ENCODE measurements around the gene SND1.

SND1 gene

DNA sequence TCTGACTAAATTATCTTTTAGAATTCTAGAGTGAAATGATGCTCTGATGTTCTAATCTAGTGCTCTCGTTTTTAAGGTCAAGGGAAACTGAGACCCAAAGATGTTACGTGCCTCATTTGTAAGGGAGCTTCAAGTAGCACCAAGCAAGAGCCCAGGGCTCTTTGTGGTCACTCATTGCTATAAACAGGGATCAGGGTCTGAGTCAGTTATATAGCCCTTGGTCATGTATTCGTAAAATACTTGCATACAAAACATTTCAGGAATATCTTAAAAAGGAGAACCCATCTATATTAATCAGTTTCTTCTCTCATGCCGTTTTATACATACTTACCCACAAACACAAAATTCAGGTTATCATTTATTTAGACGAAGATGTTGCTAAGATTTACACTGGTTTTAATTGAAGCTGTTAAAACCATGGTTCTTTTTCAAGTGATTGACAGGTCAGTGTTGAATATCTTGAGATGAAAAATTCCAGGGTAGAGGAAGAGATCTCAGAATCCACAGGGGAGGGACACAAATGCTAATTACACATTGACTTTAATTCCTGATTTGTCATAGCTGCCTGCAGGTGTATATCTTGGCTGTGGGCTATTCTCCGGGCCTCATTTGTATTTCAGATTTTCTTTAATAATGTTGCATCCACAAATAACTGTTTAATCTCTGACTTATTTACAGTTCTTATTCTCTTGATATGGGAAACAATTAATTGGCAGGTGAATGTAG, 188.4 kb downstream of the SND1 start:
- no peak for DNase-seq

DNA sequence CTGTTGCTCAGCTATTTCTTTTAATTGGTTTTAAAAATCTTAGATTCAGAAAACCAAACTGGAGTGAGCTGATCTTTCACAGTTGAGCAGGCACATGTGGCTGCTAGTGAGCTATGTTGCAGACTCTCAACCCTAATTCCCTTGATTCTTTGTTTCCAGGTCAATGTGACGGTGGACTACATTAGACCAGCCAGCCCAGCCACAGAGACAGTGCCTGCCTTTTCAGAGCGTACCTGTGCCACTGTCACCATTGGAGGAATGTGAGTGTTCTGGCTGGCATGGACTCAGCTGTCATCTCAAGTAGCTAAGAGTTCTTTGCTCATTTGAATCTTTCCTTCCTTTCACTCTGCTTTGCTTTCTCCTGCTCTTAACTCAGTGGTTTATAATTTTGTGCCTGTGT, 192.2 kb downstream of the SND1 start:
- no peak for DNase-seq

DNA sequence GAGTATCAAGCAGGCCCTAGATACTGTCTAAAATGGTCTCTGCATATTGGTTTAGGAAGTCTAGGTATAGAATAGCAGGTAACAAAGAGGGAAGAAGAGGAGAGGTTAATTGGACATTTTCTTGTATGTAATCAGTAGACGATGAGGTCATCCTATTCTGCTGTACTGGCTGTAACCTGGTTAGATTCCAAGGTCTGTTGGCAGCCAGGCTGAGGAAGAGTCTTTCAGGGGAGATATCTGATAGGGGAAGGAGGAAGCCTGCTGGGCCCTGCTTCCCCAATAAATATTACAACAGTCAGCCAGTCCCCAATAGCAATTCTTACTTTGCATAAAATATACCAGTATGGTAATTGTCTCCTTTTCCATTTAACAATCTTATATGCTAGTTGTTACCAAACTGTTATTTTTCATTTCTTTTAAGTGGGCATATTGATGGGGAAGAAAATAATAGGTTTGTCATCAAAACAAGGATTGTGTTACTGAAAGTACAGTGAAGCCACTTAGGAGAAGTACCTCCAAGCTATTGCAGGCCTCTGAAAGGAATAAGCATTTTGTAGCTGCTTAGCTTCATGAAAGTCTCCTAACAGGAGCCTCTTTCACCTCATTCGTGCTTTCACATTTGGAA, 192.8 kb downstream of the SND1 start:
- no peak for DNase-seq

DNA sequence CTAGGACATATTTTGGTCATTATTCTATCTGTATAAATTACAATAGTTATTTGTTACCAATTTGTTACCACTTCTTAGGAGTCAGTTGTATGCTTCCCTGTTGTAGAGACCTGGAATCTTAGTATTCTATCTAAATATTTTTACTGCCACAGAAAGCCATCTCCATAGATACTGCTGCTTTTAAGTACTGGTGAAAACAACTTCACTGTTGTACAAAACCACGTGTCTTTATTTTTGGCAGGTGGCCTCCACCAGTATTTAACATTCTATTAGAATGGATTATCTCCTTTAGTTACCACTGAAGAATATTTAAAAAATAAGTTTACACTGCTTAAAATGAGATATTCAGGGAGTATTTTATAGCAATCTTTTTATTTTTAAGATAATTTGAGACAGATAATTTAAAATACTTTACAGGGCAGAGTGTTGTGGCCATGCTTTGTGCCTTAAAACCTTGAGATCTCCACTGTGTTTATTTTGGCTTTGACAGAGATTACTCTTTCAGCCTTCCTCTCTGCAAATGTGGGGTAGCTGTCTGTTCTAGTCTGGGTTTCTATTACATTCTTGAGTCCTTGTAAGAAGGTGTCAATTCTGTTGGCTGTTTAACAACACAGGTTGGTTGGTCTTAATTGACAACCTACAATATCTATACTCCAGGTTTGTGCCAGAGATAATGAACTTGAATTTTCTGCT, 193.7 kb downstream of the SND1 start:
- no peak for DNase-seq

DNA sequence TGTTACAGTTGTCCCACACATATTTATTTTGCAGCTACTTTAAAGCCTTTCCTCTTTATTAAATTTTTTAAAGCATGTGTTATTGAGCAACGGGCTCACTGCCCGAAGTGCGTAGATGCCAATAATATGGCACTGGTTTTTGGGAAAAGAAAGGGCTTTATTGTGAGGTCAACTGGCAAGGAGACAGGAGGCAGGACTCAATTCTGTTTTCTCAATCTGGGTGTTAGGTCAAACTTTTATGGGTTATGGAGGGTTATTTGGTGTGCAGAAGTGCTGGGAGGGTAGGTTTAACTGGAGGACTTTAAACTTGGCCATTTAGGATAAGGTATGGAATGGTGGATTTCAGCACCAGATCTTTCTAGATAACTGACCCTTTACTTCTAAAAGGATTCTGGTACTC, 195.6 kb downstream of the SND1 start:
- no peak for DNase-seq

DNA sequence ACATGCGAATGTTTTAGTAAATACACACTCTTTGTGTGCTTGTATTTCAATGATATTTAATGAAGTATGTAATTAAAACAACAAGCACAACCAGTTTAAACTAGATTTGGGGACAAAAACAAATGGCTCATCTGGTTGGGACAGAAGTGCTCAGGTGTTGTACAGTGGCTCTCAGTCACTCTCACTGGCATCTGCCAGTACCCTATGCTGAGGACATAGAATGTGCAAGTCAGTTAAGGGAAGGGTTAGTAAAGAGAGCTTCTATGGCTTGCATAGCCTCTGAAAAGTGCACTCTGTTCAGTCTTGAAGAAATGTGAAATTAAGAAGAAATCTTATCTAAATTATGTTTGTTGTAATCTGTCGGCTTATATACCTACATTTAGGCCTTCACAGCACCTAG, 196.2 kb downstream of the SND1 start:
- DNase-seq: no peak

DNA sequence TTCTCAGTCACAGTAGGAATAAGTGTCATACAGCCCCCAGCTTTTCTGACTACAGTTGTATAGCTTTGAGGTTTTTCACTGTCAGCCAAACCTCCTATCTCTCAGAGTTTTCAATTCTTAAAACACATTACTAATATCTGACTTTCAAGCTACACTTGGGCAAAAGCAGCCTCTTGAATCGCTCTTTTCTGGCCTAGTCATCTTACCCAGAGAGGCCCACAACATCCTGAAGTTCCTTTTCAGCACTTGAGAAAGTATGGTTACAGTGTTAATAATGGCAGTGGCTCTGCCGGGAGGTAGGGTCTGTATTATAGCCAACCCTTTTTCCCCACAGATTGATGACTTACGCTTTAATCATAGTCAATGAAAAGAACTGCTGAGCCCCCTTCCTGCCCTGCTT, 198.2 kb downstream of the SND1 start:
- no peak for DNase-seq

DNA sequence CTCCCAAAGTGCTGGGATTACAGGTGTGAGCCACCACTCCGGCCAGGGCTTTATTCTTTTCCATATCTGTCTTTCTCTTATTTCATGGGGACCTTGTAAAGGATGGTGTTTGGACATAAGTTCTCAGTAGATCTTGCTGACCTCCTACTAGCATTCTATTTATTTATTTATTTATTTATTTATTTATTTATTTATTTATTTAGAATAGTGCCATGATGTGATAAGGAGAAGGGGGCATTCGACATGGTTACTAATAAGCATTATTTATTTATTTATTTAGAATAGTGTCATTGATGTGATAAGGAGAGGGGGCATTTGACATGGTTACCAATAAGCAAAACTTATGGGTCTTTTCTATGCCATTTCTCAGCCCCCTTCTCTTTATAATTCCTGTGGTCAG, 202.4 kb downstream of the SND1 start:
- no peak for DNase-seq

DNA sequence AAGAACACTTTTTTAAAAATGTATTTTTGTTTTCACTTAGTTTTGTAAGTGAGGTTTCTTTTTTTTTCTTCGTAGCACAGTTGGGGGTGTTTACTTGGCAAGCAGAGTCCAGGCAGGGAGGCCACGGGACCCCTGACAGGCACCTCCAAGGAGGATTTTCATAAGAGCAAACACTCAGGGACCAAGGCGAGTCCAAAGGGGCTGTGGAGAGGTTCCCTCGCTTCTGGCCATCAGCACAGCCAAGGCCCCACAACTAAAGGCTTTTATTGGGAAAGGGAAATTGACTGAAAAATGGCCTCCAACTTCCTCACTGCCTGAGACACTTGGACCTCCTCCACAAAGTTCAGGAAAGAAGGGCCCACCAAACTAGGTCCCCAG, 205.5 kb downstream of the SND1 start:
- DNase-seq: no peak

DNA sequence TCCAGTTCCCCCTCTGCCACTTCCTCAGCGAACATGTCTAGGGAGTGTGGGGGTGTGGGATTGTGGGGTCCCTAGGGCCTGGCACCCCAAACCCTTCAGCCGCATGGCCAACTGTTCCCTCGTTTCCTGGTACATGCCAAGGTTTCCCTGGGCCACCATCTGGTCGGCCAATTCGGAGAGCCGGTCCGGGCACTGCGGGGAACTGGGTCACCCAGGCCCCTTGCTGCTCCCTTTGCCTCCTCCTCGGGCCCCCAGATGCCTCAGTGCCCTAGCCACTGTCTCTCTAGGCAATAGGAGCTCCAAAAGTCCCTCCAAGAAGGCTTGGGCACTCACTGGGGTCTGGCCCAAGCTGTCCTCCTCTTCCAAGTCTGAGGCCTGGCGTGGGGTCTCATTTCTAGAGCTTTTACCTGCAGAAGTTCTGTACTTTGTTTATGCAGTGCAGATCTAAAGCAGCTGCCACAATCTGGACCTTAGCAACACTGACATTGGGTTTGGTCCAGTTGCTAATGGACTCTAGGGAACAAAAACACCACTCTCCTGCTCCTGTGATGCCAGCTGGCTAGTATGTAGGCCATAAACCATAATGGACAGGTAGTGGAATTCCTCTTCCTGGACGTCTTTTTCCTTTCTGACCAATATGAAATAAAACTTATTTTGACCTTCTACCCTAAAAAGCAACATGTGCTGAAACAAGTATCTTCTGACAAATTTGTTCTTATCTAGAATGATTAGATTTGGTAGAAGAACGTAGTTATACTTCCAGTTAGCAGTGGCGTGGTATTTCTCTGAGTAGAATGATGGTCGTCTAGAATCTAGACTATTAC, 206.3 kb downstream of the SND1 start:
- no peak for DNase-seq

DNA sequence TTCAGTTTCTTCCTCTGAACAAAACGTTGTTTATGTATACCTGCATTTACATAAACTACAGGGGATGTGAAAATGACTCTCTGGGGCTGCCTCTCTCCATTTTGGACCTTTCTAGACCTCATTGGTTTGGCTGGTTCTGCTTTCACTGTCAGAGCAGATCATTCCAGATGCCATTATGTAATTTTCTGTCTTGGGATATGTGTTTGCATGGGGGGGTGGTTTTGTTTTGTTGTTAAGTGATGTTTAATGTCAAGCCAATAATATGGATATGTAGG, 206.9 kb downstream of the SND1 start:
- no peak for DNase-seq

DNA sequence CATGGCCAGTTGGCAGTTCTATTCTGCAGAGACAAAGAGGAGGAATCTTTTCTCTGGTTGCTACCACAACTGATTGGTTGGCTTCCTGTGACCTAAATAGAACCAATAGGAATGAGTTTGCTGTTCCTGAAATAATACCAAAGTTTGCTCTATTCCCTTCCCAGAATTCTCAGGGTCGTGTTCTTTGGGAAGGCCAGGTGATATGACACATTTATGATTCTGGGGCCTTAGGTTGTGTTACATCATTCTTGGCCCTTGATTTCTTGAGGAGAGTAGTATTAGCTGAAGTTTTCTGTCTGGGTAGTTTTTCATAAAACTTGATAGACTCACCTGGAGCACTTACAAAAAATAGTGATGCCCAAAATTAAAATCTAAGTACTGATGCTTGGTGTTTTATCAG, 207.3 kb downstream of the SND1 start:
- no peak for DNase-seq

DNA sequence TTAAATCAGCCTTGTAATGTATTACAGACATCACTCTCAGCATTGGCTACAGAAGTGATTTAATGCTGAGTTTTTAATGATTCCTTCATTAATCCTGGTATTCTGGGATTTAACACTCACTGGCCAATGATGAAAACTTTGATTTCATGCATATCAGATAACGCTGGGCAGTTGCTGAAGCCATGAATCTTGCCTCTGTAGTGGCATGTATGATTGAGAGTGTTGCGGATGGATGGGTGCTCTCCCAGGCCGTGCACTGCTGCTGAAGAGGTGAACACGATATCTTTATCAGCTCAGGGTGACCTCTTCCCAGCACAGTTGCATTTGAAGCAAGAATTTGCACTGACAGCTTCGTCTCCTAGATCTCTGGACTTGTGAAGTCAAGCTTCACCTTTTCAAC, 210.5 kb downstream of the SND1 start:
- no peak for DNase-seq

DNA sequence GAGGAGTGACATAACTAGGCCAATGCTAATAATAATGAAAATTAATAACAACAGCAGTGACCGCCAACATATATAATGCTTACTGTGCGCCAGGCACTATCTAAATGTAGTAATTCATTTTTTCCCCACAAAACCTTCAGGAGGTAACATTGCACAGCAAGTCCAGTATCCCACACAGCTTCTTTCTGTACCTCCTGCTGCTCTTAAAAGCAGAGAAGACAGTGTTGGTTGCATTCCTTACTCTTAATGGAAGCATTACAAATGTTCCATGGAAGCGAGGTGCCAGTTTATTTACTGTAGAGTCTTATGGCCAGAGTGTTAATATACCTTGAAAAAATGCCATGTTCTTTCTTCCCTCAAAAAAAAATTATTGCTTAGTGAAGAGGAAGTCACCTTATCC, 211.1 kb downstream of the SND1 start:
- DNase-seq: no peak

DNA sequence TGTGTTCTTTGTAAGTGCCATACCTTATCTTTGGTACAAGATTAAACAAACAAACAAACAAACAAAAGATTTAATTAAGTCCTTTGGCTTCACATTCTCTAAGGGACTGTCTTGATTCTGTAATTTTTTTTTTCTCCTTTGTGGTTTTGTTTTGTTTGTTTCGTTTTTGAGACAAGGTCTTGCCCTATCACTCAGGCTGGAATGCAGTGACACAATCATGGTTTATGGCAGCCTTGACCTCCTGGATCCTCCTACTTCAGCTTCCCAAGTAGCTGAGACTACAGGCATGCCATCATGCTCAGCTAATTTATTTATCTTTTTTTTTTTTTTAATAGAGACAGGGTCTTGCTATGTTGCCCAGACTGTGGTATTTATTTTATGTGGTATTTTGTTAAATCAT, 213.5 kb downstream of the SND1 start:
- DNase-seq: no peak

DNA sequence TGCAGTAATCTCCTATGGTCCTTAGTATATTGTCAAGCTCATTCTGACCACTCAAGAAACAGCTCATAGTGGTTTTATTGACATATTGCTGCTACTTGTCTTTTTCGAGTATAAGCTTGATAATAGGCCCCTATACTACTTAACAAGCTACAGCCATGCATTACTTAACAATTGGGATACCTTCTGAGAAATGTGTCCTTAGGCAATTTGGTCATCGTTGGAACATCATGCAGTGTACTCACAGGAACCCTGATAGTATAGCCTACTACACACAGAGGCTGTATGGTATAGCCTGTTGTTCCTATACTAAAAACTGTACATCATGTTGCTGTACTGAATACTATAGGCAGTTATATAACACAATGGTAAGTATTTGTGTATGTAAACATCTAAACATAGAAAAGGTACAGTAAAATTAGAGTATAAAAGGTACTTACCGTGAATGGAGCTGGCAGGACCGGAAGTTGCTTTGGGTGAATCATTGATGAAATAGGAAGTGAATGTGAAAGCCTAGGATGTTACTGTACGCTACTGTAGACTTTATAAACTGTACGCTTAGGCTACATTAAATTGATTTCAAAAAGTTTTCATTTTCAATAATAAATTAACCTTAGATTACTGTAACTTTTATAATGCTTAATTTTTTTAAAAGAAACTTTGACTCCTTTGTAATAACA, 218.4 kb downstream of the SND1 start:
- DNase-seq: no peak

DNA sequence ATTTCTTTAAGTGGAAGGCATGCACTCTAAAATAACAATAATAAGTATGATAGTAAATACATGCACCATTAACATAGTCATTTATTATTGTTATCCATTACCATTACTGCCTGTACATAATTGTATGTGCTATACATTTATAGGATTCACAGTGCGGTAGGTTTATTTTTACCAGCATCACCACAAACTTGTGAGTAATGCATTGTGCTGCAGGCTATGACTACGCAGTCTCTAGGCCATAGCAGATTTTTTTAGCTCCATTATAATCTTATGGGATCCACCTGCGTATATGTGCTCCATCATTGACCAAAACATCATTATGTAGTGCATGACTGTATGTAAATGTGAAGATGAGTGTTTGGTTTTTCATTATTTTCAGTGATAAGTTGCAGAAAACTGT, 219.2 kb downstream of the SND1 start:
- no peak for DNase-seq

DNA sequence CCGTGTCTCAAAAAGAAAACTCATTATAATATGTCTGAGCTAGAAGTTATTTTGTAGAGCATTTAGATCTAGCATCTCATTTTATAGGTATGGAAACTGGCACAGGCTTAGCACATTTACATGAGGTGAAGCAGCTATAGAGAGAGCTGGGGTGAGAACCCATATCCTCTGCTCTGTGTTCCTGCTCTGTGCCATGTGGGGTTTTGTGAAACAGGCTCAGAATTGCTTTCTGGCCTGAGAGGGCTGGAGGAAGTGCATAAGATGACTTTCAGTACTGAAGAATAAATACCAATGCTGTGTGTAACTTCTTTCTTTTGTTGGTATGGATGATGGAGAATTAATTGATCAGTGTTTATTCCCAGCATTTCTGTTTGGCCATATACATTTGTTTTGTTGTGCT, 220.1 kb downstream of the SND1 start:
- DNase-seq: no peak

DNA sequence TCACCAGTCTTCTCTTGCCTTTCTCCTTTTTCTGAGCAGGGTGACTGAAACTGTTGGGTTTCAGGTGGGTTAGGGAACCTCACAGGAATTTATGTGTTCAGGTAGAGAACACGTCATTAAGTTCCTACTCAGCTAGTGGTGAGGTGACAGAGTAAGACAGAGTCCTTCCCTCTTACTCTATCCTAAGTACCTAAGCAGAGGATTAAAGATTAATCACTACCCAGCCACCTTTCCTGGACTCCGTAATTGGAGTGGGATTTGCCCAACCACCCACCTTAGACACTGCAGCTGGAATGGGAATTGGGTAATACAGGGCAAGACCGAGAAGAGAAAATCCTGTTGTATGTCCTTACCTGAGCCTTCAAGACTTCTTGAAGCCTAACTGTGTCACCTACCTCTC, 221.2 kb downstream of the SND1 start:
- no peak for DNase-seq

DNA sequence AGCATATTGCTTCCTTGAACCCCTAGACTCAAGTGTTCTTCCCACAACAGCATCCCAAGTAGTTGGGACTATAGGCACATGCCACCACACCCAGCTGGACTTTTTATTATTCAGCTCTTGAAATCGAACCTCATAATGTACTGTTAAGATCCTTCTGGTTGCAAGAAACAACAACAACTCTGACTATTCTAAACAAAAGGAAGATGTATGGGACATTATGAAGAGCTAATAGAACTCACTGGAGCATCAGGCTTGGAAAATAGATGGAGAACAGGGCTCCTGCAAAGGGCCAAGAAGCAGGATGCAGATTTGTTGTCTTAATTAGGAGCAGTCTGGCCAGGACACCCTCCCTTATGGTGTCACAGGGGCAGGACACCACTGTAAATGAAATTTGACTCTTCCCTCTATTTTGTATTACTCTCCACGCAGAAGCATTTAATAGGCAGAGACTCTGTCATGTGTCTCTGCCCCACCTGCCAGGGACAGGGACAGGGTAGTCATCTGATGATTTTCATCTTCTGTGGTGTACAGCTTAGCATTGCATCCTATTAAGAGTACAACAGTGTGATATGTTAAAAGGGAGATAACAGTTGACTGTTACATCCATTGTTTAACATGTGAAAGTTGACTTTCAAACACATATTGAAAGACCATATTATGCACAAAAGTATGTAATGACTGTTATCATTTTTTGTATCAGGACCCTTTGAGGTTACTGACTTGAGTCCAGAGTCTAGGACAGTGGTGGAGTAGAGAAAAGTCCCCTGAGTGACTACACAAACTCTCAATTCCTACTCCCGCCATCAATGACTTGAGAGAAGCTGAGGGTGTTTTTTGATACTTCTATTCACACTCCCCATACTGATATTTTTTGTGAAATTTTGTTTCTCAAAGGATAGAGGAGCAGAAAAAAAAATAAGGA, 222.0 kb downstream of the SND1 start:
- DNase-seq: no peak

DNA sequence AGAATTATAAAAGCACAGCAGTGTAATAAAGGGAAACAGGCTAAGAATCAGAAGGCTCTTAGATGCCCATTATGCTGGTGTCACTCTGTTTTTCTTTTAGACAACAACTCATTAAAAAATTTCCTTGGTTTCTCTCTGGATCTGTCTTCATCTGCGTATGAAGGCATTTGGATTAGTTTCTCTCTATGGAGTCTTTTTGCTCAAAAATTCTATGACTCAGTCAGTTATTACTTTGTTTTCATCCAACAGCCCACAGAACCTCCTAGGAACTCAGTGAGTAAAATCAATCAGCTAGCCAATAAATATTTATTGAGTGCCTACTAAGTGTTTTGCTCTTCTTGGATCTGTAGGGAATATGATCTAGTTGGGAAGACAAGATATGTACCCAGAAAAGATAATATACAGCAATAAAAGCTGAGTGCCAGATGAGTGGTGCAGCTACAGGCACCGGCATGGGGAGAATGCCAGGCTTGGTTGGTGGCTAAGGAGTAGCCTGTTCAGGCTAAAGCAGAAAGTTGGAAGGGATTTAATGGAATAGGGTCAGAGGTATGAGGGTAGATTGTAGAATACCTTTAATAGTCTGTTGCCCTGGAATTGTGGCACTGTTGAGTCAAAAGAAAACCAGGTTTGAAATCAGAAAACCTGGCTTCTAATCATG, 223.1 kb downstream of the SND1 start:
- no peak for DNase-seq

DNA sequence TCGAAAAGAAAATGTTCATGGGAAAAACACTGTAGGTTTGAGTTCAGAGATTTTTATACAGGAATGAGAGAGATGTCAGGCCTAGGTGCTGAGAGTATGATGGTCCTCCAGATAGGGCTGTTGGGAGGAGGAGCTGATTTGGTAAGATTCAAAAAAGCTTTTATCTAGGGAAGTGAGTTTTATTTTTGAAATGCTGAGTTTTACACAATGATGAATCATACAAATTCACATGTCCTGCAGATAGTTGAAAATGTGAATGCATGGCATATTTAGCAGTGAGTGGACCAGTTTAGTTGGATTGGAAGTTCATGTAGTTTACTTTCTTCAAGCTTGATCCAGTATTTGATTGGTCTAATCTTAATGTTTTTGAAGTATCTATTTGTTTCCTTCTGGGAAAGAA, 224.4 kb downstream of the SND1 start:
- DNase-seq: no peak

All from CD4-positive, alpha-beta T cell treated with Interleukin-21 for 1 hour (primary cell).